Caco-2 (cell line): ENCODE results near the gene DHX15. TPM values are rescaled to one million over a fixed set of nuclear protein-coding genes. Genes with fewer than 3 reads are reported as not detected.
A peak's percentile ranks its signal among the peaks of the same experiment; 100 is the strongest.

Source experiments
- BruUV-seq: library from RNA; stranded (reverse); fragments of 400-500 nt; replicated peaks from 2 replicates; lab custom pipeline; 2021; lab: Mats Ljungman, UMichigan
- CTCF ChIA-PET: fragments of 300-600 bp; sonication (Branson Sonifier 250); formaldehyde crosslinking; loops from one replicate; lab custom pipeline; 2022; ENCODE audit warnings: antibody characterized with exemption; lab: Charles Lee
- POLR2A ChIA-PET: fragments of 300-600 bp; sonication (Branson Sonifier 250); formaldehyde crosslinking; loops from one replicate; lab custom pipeline; 2022; ENCODE audit warnings: antibody characterized with exemption; lab: Charles Lee
- DNase-seq, 2 experiments: peaks; one replicate each; pipeline versions ENCODE4 v3.0.0 to v3.0.0-alpha.2; 2020 to 2022
- H3K27me3 ChIP-seq: replicated peaks from 2 replicates; pipeline ENCODE4 v1.6.0; 2011; ENCODE audit warnings: low read length; ENCODE audit not compliant: control insufficient read depth, insufficient read depth
- H3K36me3 ChIP-seq: 2 replicates; pipeline ENCODE4 v1.5.1; 2011; ENCODE audit warnings: low read length; ENCODE audit not compliant: control insufficient read depth, insufficient read depth
- H3K4me1 ChIP-seq: fragments of 250-450 bp; sonication (Bioruptor Pico); 2 replicates; pipeline ENCODE4 v1.5.1; 2020; ENCODE audit warnings: mild to moderate bottlenecking
- H3K4me3 ChIP-seq: 2 replicates; pipeline ENCODE4 v1.5.1; 2011; ENCODE audit warnings: low read depth, mild to moderate bottlenecking, control low read depth, low read length
- H3K9me3 ChIP-seq: fragments of 250-450 bp; sonication (Bioruptor Pico); 2 replicates; pipeline ENCODE4 v1.5.1; 2020; ENCODE audit warnings: mild to moderate bottlenecking, moderate library complexity
- H3K27ac Mint-ChIP-seq: one replicate; pipeline ENCODE4 v1.8.0; 2022; ENCODE audit warnings: mixed read lengths; ENCODE audit not compliant: unreplicated experiment
- H3K27me3 Mint-ChIP-seq: one replicate; pipeline ENCODE4 v1.8.0; 2022; ENCODE audit warnings: mixed read lengths; ENCODE audit not compliant: insufficient read depth, unreplicated experiment
- H3K36me3 Mint-ChIP-seq: one replicate; pipeline ENCODE4 v1.8.0; 2022; ENCODE audit warnings: mild to moderate bottlenecking, mixed read lengths; ENCODE audit not compliant: insufficient read depth, unreplicated experiment
- H3K4me1 Mint-ChIP-seq: one replicate; pipeline ENCODE4 v1.8.0; 2022; ENCODE audit warnings: low read depth, mixed read lengths; ENCODE audit not compliant: unreplicated experiment
- H3K4me3 Mint-ChIP-seq: one replicate; pipeline ENCODE4 v1.8.0; 2022; ENCODE audit warnings: mild to moderate bottlenecking, moderate library complexity, mixed read lengths; ENCODE audit not compliant: unreplicated experiment
- H3K9me3 Mint-ChIP-seq: one replicate; pipeline ENCODE4 v1.8.0; 2022; ENCODE audit warnings: mixed read lengths; ENCODE audit not compliant: unreplicated experiment
- intact Hi-C: fragments of 100-400 bp; cut with micrococcal nuclease; formaldehyde crosslinking; loops from one replicate; pipeline ENCODE4 v1.10.0; 2022; ENCODE audit not compliant: unreplicated experiment
- total RNA-seq: library from RNA; stranded (reverse); gene quantifications from 2 replicates; pipeline ENCODE4 v1.2.3, GENCODE V29; 2022
- TF ChIP-seq, protein P1 (sequence below), 2 experiments: fragments of 200-600 bp in 1 of 2; IDR thresholded peaks; 1 replicate in 1 of 2; 2 replicates in 1 of 2; pipeline versions ENCODE4 v1.5.1 to v1.8.0; 2011 to 2022; ENCODE audit warnings: antibody characterized with exemption in 1 of 2, control low read depth in 1 of 2, inconsistent platforms in 1 of 2, low read depth in 1 of 2, low read length in 1 of 2, mild to moderate bottlenecking in 1 of 2, moderate library complexity in 1 of 2; ENCODE audit not compliant: insufficient read depth in 1 of 2, severe bottlenecking in 1 of 2, unreplicated experiment in 1 of 2

The DHX15 gene
- total RNA-seq, 1 experiment from 2014 or later: 154 TPM

DNA sequence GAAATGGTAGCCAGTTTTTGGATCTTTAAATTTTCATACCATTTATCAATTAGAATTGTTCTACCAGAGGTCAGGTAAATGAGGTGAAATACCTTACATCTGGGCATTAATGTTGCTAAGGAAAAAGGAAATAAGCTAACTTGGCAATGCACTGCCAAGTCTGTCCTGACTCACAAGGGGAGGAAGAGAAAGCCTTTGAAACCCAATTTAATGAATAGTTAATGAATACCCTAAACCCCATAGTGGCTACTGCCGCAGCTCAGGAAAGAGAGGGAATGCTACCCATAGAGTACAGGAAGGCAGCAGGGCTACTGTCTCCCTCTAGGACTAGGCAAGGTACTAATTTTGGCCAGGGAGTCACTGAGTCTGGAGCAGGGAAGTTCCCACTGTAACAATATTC lies 16.8 kb upstream of the DHX15 start:
- TF ChIP-seq, protein P1, sequence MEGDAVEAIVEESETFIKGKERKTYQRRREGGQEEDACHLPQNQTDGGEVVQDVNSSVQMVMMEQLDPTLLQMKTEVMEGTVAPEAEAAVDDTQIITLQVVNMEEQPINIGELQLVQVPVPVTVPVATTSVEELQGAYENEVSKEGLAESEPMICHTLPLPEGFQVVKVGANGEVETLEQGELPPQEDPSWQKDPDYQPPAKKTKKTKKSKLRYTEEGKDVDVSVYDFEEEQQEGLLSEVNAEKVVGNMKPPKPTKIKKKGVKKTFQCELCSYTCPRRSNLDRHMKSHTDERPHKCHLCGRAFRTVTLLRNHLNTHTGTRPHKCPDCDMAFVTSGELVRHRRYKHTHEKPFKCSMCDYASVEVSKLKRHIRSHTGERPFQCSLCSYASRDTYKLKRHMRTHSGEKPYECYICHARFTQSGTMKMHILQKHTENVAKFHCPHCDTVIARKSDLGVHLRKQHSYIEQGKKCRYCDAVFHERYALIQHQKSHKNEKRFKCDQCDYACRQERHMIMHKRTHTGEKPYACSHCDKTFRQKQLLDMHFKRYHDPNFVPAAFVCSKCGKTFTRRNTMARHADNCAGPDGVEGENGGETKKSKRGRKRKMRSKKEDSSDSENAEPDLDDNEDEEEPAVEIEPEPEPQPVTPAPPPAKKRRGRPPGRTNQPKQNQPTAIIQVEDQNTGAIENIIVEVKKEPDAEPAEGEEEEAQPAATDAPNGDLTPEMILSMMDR (IDR thresholded peaks at IDR 0.05; ENCODE audit: insufficient read depth in 1 of 2, low read depth in 1 of 2, low read length in 1 of 2, severe bottlenecking in 1 of 2, unreplicated experiment in 1 of 2): no peak
- ChIA-PET POLR2A (no interaction called here), CTCF (no interaction called here)
- DNase-seq: no peak
- Mint-ChIP-seq H3K9me3 (no peaks in the 10 kb centered on the region), H3K27ac (no peak overlapping the region), H3K27me3 (no peaks in the 10 kb centered on the region), H3K4me3 (no peak overlapping the region), H3K36me3 (peaks cover 18% of the 10 kb centered on the region), H3K4me1 (peaks cover 15% of the 10 kb centered on the region)
- Histone ChIP-seq H3K36me3 (no peaks in the 10 kb centered on the region), H3K27me3 (no peaks in the 10 kb centered on the region), H3K4me1 (peaks cover 34% of the 10 kb centered on the region), H3K9me3 (0 out of 2 replicates have a peak, but pooled peaks cover 13% of the 10 kb centered on the region), H3K4me3 (no peak overlapping the region)
- intact Hi-C loops: loop anchor here (1.0 kb wide), 1 partner anchor 8 kb away; no protein-coding TSS in a partner anchor
- BruUV-seq: no TSS peak

DNA sequence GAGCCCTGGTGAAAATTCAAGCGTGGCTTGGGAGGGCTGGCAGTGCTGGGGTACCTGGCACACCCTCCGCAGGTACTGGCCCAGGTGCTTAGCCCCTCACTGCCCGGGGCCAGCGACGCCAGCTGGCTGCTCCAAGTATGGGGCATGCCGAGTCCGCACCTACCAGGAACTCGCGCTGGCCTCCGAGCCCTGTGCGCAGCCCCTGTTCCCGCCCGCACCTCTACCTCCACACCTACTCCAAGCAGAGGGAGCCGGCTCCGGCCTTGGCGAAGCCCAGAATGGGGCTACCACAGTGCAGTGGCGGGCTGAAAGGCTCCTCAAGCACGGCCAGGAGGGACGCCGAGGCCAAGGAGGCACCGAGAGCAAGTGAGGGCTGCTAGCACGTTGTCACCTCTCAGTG lies 14.9 kb upstream of the DHX15 start:
- TF ChIP-seq, protein P1 (IDR thresholded peaks at IDR 0.05; ENCODE audit: insufficient read depth in 1 of 2, low read depth in 1 of 2, low read length in 1 of 2, severe bottlenecking in 1 of 2, unreplicated experiment in 1 of 2): no peak
- Histone ChIP-seq H3K27me3 (no peaks in the 10 kb centered on the region), H3K4me1 (peaks cover 50% of the 10 kb centered on the region), H3K4me3 (no peak overlapping the region), H3K9me3 (0 out of 2 replicates have a peak, but pooled peaks cover 13% of the 10 kb centered on the region), H3K36me3 (no peaks in the 10 kb centered on the region)
- BruUV-seq: no TSS peak
- Mint-ChIP-seq H3K4me3 (no peak overlapping the region), H3K36me3 (peaks cover 23% of the 10 kb centered on the region), H3K9me3 (no peaks in the 10 kb centered on the region), H3K27ac (peak overlapping the region; percentile 99), H3K27me3 (no peaks in the 10 kb centered on the region), H3K4me1 (peaks cover 33% of the 10 kb centered on the region)
- CTCF ChIA-PET: no interaction called here
- intact Hi-C loops: loop anchor here (2.0 to 5.0 kb wide), 2 partner anchors 34 to 698 kb away; no protein-coding TSS in a partner anchor
- POLR2A ChIA-PET: interaction anchor here (1.9 kb wide), 1 partner anchor 15 kb away, joined by 9 read pairs; the partner anchor contains the start of gene DHX15
- DNase-seq: no peak

DNA sequence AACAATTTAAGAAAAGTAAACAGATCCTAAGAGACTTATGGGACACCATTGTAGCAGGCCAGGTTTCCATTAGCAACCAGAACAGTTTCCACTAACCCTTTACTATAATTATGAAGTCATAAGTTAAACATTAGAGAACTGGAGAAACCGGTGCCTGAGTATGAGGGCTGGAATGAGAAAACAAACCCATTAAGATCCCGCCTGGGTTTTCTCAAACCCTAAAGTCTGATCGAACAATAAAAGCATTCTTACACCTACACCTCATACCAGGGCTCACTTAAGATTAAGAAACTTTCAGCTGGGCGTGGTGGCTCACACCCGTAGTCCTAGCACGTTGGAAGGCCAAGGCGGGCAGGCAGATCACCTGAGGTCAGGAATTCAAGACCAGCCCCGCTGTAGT lies 13.7 kb upstream of the DHX15 start:
- H3K4me3 ChIP-seq: no peak overlapping the region

More for the DNA sequence above, 13.7 kb upstream of the DHX15 start:
- Mint-ChIP-seq H3K27ac (peak overlapping the region; percentile 99), H3K27me3 (no peaks in the 10 kb centered on the region), H3K36me3 (peaks cover 23% of the 10 kb centered on the region), H3K9me3 (no peaks in the 10 kb centered on the region), H3K4me3 (peak overlapping the region; percentile 69), H3K4me1 (peaks cover 38% of the 10 kb centered on the region)
- H3K9me3 ChIP-seq: 0 out of 2 replicates have a peak, but pooled peaks cover 13% of the 10 kb centered on the region
- DNase-seq: peak; percentile 87 to 91
- H3K4me1 ChIP-seq: peaks cover 59% of the 10 kb centered on the region
- H3K27me3 ChIP-seq: no peaks in the 10 kb centered on the region
- ChIA-PET POLR2A (interaction anchor here (1.9 kb wide), 1 partner anchor 13 kb away, joined by 9 read pairs; the partner anchor contains the start of gene DHX15), CTCF (interaction anchor here (1.0 to 1.4 kb wide), 3 partner anchors 14 to 90 kb away, joined by 4 to 5 read pairs (median 4); partner anchors contain the start of gene DHX15)
- intact Hi-C loops: loop anchor here (1.0 to 5.0 kb wide), 6 partner anchors 14 to 699 kb away; partner anchors contain the start of gene DHX15
- TF ChIP-seq, protein P1 (IDR thresholded peaks at IDR 0.05; ENCODE audit: insufficient read depth in 1 of 2, low read depth in 1 of 2, low read length in 1 of 2, severe bottlenecking in 1 of 2, unreplicated experiment in 1 of 2): no peak
- BruUV-seq: no TSS peak
- no peaks in the 10 kb centered on the region for H3K36me3 ChIP-seq
